DMS53 treated with DMSO at 0.1 percent for 48 hours (cell line): ENCODE results near the gene TRIM66.
A peak's percentile ranks its signal among the peaks of the same experiment; 100 is the strongest.

ENCODE experiments used
- DNase-seq: peaks from one replicate; lab custom pipeline; 2025; ENCODE audit not compliant: unreplicated experiment; lab: John Stamatoyannopoulos, UW

The TRIM66 gene

GRCh38 chr11:8682303-8683114 lies at the start of gene TRIM66, which contains the start of gene RPL27A:
Gene TRIM66 (minus strand): TSS chr11:8682665. CDS start chr11:8672274, 10,391 bp downstream.
Gene RPL27A (plus strand): TSS chr11:8682792. CDS start chr11:8682814, 22 bp downstream.
- DNase-seq, result peak; percentile 91

GRCh38 chr11:8731647-8732323 lies 49.3 kb upstream of the TRIM66 start:
- DNase-seq, result no peak

GRCh38 chr11:8730697-8731020 lies 48.2 kb upstream of the TRIM66 start:
- DNase-seq, result no peak

GRCh38 chr11:8729837-8730696 lies 47.6 kb upstream of the TRIM66 start:
- DNase-seq, result no peak

GRCh38 chr11:8729067-8729466 lies 46.6 kb upstream of the TRIM66 start:
- no peak for DNase-seq

GRCh38 chr11:8728563-8728962 lies 46.1 kb upstream of the TRIM66 start:
- peak; percentile 43 for DNase-seq

- DNase-seq, result no peak
These were observed 43.9 kb upstream of the TRIM66 start for GRCh38 chr11:8726395-8726794.

- DNase-seq, result no peak
These were observed 42.2 kb upstream of the TRIM66 start for GRCh38 chr11:8724682-8725081.

GRCh38 chr11:8723711-8724110 lies 41.2 kb upstream of the TRIM66 start:
- DNase-seq, result no peak

GRCh38 chr11:8722809-8723208 lies 40.3 kb upstream of the TRIM66 start:
- no peak for DNase-seq

- no peak for DNase-seq
These were observed 39.4 kb upstream of the TRIM66 start for GRCh38 chr11:8721609-8722500.

- DNase-seq, result peak; percentile 58
These were observed 38.6 kb upstream of the TRIM66 start for GRCh38 chr11:8720868-8721608.

GRCh38 chr11:8720352-8720751 lies 37.9 kb upstream of the TRIM66 start:
- DNase-seq, result no peak

GRCh38 chr11:8719721-8720120 lies 37.3 kb upstream of the TRIM66 start:
- no peak for DNase-seq

- no peak for DNase-seq
These were observed 36.8 kb upstream of the TRIM66 start for GRCh38 chr11:8719211-8719649.

- no peak for DNase-seq
These were observed 35.6 kb upstream of the TRIM66 start for GRCh38 chr11:8717876-8718753.

- no peak for DNase-seq
These were observed 35.0 kb upstream of the TRIM66 start for GRCh38 chr11:8717544-8717875.

GRCh38 chr11:8715501-8715900 lies 33.0 kb upstream of the TRIM66 start:
- no peak for DNase-seq
